Glutamatergic neuron (in vitro differentiated cells): ENCODE data around the gene KRTAP8-1. TPM values are rescaled to one million over a fixed set of nuclear protein-coding genes. Genes with fewer than 3 reads are reported as not detected.

Source experiments
- DNase-seq: peaks from one replicate; pipeline ENCODE4 v3.0.0; 2022
- H3K27ac Mint-ChIP-seq: one replicate; pipeline ENCODE4 v1.8.0; 2020; ENCODE audit warnings: mild to moderate bottlenecking, mixed read lengths, inconsistent platforms; ENCODE audit not compliant: unreplicated experiment
- H3K27me3 Mint-ChIP-seq: one replicate; pipeline ENCODE4 v1.8.0; 2020; ENCODE audit warnings: mild to moderate bottlenecking, moderate library complexity, mixed read lengths, inconsistent platforms; ENCODE audit not compliant: unreplicated experiment
- H3K36me3 Mint-ChIP-seq: one replicate; pipeline ENCODE4 v1.8.0; 2020; ENCODE audit warnings: mild to moderate bottlenecking, mixed read lengths, inconsistent platforms; ENCODE audit not compliant: unreplicated experiment
- H3K4me1 Mint-ChIP-seq: one replicate; pipeline ENCODE4 v1.8.0; 2020; ENCODE audit warnings: mild to moderate bottlenecking, low read depth, mixed read lengths, inconsistent platforms; ENCODE audit not compliant: unreplicated experiment
- H3K4me3 Mint-ChIP-seq: one replicate; pipeline ENCODE4 v1.8.0; 2020; ENCODE audit warnings: mild to moderate bottlenecking, mixed read lengths, inconsistent platforms; ENCODE audit not compliant: unreplicated experiment
- H3K9me3 Mint-ChIP-seq: one replicate; pipeline ENCODE4 v1.8.0; 2020; ENCODE audit warnings: mild to moderate bottlenecking, moderate library complexity, mixed read lengths, inconsistent platforms; ENCODE audit not compliant: unreplicated experiment
- CTCF ChIP-seq: fragments of 200-600 bp; sonication (generic); IDR thresholded peaks from one replicate; pipeline ENCODE4 v1.5.0; 2021; ENCODE audit not compliant: partially characterized antibody, unreplicated experiment
- total RNA-seq: library from RNA; stranded (reverse); fragmentation: NEBNext Ultra II Directional; extraction: Animal tissue kit (Norgen Biotek cat#: 25700); gene quantifications from one replicate; pipeline ENCODE4 v1.2.1, GENCODE V29; 2021; ENCODE audit not compliant: unreplicated experiment

The KRTAP8-1 gene
- total RNA-seq, 1 donor from 2014 or later, result not detected

DNA sequence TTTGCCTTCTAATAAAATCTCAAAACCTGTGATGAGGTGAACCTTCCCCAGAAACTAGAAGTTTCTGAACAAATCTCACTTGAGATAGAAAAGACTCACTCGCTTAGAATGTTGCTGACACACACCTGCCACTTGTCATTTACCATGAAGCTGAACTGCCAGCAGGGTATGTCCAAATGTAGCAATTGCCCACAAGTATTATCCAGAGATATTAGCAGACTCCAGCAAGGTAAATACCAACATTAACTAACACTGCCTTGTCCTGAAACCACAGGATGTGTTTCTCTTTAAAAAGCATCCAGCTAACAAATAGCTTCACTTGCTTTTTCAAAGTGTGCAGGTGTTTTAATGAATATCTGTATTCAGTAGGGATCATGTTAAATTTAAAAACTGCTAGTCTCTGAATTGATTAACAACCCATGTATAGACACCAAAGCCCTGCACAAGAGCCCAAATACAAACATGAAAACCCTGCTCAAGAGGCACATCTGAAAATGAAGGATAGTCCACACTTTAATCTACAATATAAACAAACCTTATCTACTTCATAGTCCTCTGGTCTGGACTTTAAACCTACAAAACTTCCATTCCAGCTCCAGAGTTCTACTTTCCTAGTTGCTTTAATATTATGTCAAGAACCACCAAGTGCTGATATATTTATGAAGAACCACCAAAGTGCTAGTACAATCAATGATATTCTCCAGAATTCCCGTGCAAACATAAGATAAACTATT lies 19.3 kb downstream of the KRTAP8-1 start:
- Mint-ChIP-seq H3K9me3 (no peaks in the 10 kb centered on the region), H3K36me3 (no peaks in the 10 kb centered on the region), H3K4me1 (no peaks in the 10 kb centered on the region), H3K4me3 (no peak overlapping the region), H3K27ac (no peak overlapping the region), H3K27me3 (peaks cover 3% of the 10 kb centered on the region)
- no peak for DNase-seq
- TF ChIP-seq CTCF, result no peak

DNA sequence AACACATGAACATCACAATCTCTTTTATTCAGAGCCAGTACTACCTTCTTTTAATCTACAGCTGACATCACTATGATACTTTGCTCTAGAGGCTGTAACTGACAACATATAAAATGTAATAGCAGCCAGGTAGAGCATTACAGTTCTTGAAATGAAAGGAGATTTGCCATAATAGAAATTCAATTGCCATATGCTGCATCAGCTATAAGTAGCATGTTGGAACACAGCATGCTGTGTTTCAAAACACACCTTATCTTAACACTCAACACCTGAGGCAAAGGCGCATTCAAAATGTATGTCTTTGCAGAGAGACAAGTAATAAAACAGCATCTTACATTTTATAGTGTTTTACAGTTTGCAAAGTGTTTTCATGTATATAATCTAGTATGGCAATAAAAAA lies 33.8 kb downstream of the KRTAP8-1 start:
- H3K36me3 Mint-ChIP-seq, result no peaks in the 10 kb centered on the region
- TF ChIP-seq CTCF, result no peak
- H3K9me3 Mint-ChIP-seq, result no peaks in the 10 kb centered on the region
- no peaks in the 10 kb centered on the region for H3K4me1 Mint-ChIP-seq
- no peak overlapping the region for H3K27ac Mint-ChIP-seq
- no peak overlapping the region for H3K4me3 Mint-ChIP-seq
- H3K27me3 Mint-ChIP-seq, result no peaks in the 10 kb centered on the region
- no peak for DNase-seq

GRCh38 chr21:30769724-30770431 lies 43.2 kb downstream of the KRTAP8-1 start:
- TF ChIP-seq CTCF, result no peak
- no peak overlapping the region for H3K27ac Mint-ChIP-seq

More at GRCh38 chr21:30769724-30770431, 43.2 kb downstream of the KRTAP8-1 start:
- H3K4me3 Mint-ChIP-seq, result no peak overlapping the region
- no peaks in the 10 kb centered on the region for H3K36me3 Mint-ChIP-seq
- H3K9me3 Mint-ChIP-seq, result no peaks in the 10 kb centered on the region
- no peaks in the 10 kb centered on the region for H3K4me1 Mint-ChIP-seq
- H3K27me3 Mint-ChIP-seq, result no peaks in the 10 kb centered on the region
- DNase-seq, result no peak

Other genes starting within 250 kb of the KRTAP8-1 start
- not detected for gene KRTAP22-2, start 222.9 kb downstream of the KRTAP8-1 start, total RNA-seq
- gene KRTAP6-3, start 220.8 kb downstream of the KRTAP8-1 start, total RNA-seq, result not detected
- gene KRTAP6-2, start 214.4 kb downstream of the KRTAP8-1 start, total RNA-seq, result not detected
- not detected for gene KRTAP22-1, start 212.2 kb downstream of the KRTAP8-1 start, total RNA-seq
- gene KRTAP6-1, start 199.3 kb downstream of the KRTAP8-1 start, total RNA-seq, result not detected
- not detected for gene KRTAP20-1, start 196.8 kb downstream of the KRTAP8-1 start, total RNA-seq
- gene KRTAP20-4, start 192.6 kb downstream of the KRTAP8-1 start, total RNA-seq, result not detected
- not detected for gene KRTAP20-2, start 178.1 kb downstream of the KRTAP8-1 start, total RNA-seq
- gene KRTAP20-3, start 170.4 kb downstream of the KRTAP8-1 start, total RNA-seq, result not detected
- gene KRTAP21-3, start 94.5 kb downstream of the KRTAP8-1 start, total RNA-seq, result not detected
- gene KRTAP21-2, start 66.0 kb downstream of the KRTAP8-1 start, total RNA-seq, result not detected
- gene KRTAP21-1, start 57.8 kb downstream of the KRTAP8-1 start, total RNA-seq, result not detected
- gene KRTAP7-1, start 16.5 kb upstream of the KRTAP8-1 start, total RNA-seq, result not detected
- not detected for gene KRTAP11-1, start 68.3 kb upstream of the KRTAP8-1 start, total RNA-seq
- gene KRTAP19-8, start 225.2 kb upstream of the KRTAP8-1 start, total RNA-seq, result not detected